Hepatocyte (in vitro differentiated cells): Measurements from ENCODE around the gene MINAR1. TPM values are rescaled to one million over a fixed set of nuclear protein-coding genes. Genes with fewer than 3 reads are reported as not detected.

ENCODE experiments used
- DNase-seq: peaks from one replicate; pipeline ENCODE4 v3.0.0-alpha.2; 2016; ENCODE audit warnings: low spot score
- H2AFZ ChIP-seq: fragments of 200-600 bp; sonication (generic); 2 replicates; pipeline ENCODE4 v1.6.0; 2016; ENCODE audit warnings: antibody characterized with exemption, mild to moderate bottlenecking
- H3K27ac ChIP-seq: fragments of 200-600 bp; sonication (generic); 2 replicates; pipeline ENCODE4 v1.5.1; 2016; ENCODE audit warnings: mild to moderate bottlenecking
- H3K27me3 ChIP-seq: fragments of 200-600 bp; sonication (generic); 2 replicates; pipeline ENCODE4 v1.6.1; 2016
- H3K36me3 ChIP-seq: fragments of 200-600 bp; sonication (generic); replicated peaks from 2 replicates; pipeline ENCODE4 v1.5.1; 2016; ENCODE audit warnings: low read depth; ENCODE audit not compliant: insufficient read depth
- H3K4me1 ChIP-seq: fragments of 200-600 bp; sonication (generic); 2 replicates; pipeline ENCODE4 v1.5.1; 2016; ENCODE audit warnings: mild to moderate bottlenecking, moderate library complexity; ENCODE audit not compliant: insufficient read depth
- H3K4me2 ChIP-seq: fragments of 200-600 bp; sonication (generic); 2 replicates; pipeline ENCODE4 v1.6.0; 2016
- H3K4me3 ChIP-seq: fragments of 200-600 bp; sonication (generic); 2 replicates; pipeline ENCODE4 v1.5.1; 2016; ENCODE audit warnings: mild to moderate bottlenecking
- H3K79me2 ChIP-seq: fragments of 200-600 bp; sonication (generic); 2 replicates; pipeline ENCODE4 v1.6.0; 2017; ENCODE audit warnings: mild to moderate bottlenecking
- H3K9me2 ChIP-seq: fragments of 200-600 bp; sonication (generic); replicated peaks from 2 replicates; pipeline ENCODE4 v1.6.0; 2017; ENCODE audit warnings: mild to moderate bottlenecking; ENCODE audit not compliant: insufficient read depth
- H3K9me3 ChIP-seq: fragments of 200-600 bp; sonication (generic); 2 replicates; pipeline ENCODE4 v1.5.1; 2016; ENCODE audit warnings: low read depth, mild to moderate bottlenecking
- H4K20me1 ChIP-seq: fragments of 200-600 bp; sonication (generic); 2 replicates; pipeline ENCODE4 v1.6.0; 2016; ENCODE audit warnings: mild to moderate bottlenecking; ENCODE audit not compliant: insufficient read depth, poor library complexity, severe bottlenecking
- CTCF ChIP-seq: fragments of 200-600 bp; sonication (generic); IDR thresholded peaks from 2 replicates; pipeline ENCODE4 v1.5.1; 2016; ENCODE audit warnings: antibody characterized with exemption, mild to moderate bottlenecking; ENCODE audit not compliant: poor library complexity
- EZH2 ChIP-seq: fragments of 200-600 bp; sonication (generic); IDR thresholded peaks from 2 replicates; pipeline ENCODE4 v1.6.1; 2016; ENCODE audit warnings: antibody characterized with exemption, mild to moderate bottlenecking, borderline replicate concordance
- EZH2phosphoT487 ChIP-seq: fragments of 200-600 bp; sonication (generic); IDR thresholded peaks from one replicate; pipeline ENCODE4 v1.6.1; 2018; ENCODE audit warnings: antibody characterized with exemption, mild to moderate bottlenecking, low read depth, moderate library complexity; ENCODE audit not compliant: unreplicated experiment, severe bottlenecking
- WGBS: methylation state at CpG from one replicate; pipeline ENCODE4 v1.1.6; 2016; ENCODE audit warnings: low lambda C conversion rate; ENCODE audit errors: missing lambda C conversion rate; 5-methylcytosine and 5-hydroxymethylcytosine counted together
- polyA plus RNA-seq: library from polyadenylated mRNA; unstranded; fragments of >200 nt; fragmentation: Nextera tagmentation; extraction: Ambion mirVana; gene quantifications from 2 replicates; pipeline ENCODE4 v1.2.1, GENCODE V29; 2016
- total RNA-seq: library from RNA; depleted of rRNA; stranded (reverse); fragments of >200 nt; gene quantifications from 2 replicates; pipeline ENCODE4 v1.2.3, GENCODE V29; 2014

The MINAR1 gene
- total and polyA plus RNA-seq, 2 experiments from 2014 or later, result 0.10 to 1.3 TPM

GRCh38 chr15:79430901-79431635, 1.1 kb upstream of the MINAR1 start:
- Histone ChIP-seq H3K36me3 (no peaks in the 10 kb centered on the region), H3K9me2 (no peaks in the 10 kb centered on the region), H3K4me3 (peak overlapping the region; percentile 72), H4K20me1 (no peaks in the 10 kb centered on the region), H3K9me3 (no peaks in the 10 kb centered on the region), H3K27ac (no peak overlapping the region), H3K4me2 (peak overlapping the region; percentile 99), H2AFZ (peak overlapping the region; percentile 71), H3K4me1 (peaks cover 22% of the 10 kb centered on the region), H3K27me3 (peaks cover 86% of the 10 kb centered on the region), H3K79me2 (no peaks in the 10 kb centered on the region)
- no peak for DNase-seq
- WGBS, result 19% methylated on average over 13 of the region's 14 CpGs
- TF ChIP-seq CTCF (no peak), EZH2 (no peak), EZH2phosphoT487 (no peak)

GRCh38 chr15:79432345-79433275, 474 bp downstream of the MINAR1 start:
- H3K27ac ChIP-seq, result no peak overlapping the region
- H3K4me2 ChIP-seq, result peak overlapping the region; percentile 99
- no peaks in the 10 kb centered on the region for H3K9me2 ChIP-seq
- no peaks in the 10 kb centered on the region for H3K36me3 ChIP-seq
- H4K20me1 ChIP-seq, result no peaks in the 10 kb centered on the region
- peak overlapping the region; percentile 71 for H2AFZ ChIP-seq
- no peaks in the 10 kb centered on the region for H3K9me3 ChIP-seq
- H3K4me1 ChIP-seq, result peaks cover 22% of the 10 kb centered on the region
- H3K4me3 ChIP-seq, result peak overlapping the region; percentile 72
- H3K27me3 ChIP-seq, result peaks cover 89% of the 10 kb centered on the region
- no peaks in the 10 kb centered on the region for H3K79me2 ChIP-seq
- no peak for TF ChIP-seq CTCF
- peak; percentile 46 for TF ChIP-seq EZH2phosphoT487
- peak; percentile 88 for TF ChIP-seq EZH2
- 3% methylated on average over 69 of the region's 84 CpGs for WGBS
- peak; percentile 20 for DNase-seq

GRCh38 chr15:79433276-79433990, 1.3 kb downstream of the MINAR1 start:
- 38% methylated on average over 12 of the region's 12 CpGs for WGBS
- H3K36me3 ChIP-seq, result no peaks in the 10 kb centered on the region
- H3K27me3 ChIP-seq, result peaks cover 84% of the 10 kb centered on the region
- no peak overlapping the region for H3K27ac ChIP-seq
- H3K4me1 ChIP-seq, result peaks cover 22% of the 10 kb centered on the region
- no peak overlapping the region for H2AFZ ChIP-seq
- no peaks in the 10 kb centered on the region for H3K9me2 ChIP-seq
- no peaks in the 10 kb centered on the region for H4K20me1 ChIP-seq
- no peak for DNase-seq
- no peak for TF ChIP-seq CTCF
- no peak for TF ChIP-seq EZH2phosphoT487
- no peak for TF ChIP-seq EZH2
- H3K9me3 ChIP-seq, result no peaks in the 10 kb centered on the region
- H3K4me2 ChIP-seq, result peak overlapping the region; percentile 99
- H3K4me3 ChIP-seq, result no peak overlapping the region
- H3K79me2 ChIP-seq, result no peaks in the 10 kb centered on the region
